Small intestine (tissue), 7 donors: ENCODE measurements around the gene DTNBP1. TPM values are rescaled to one million over a fixed set of nuclear protein-coding genes. Genes with fewer than 3 reads are reported as not detected.

Source experiments
- DNase-seq, 2 donors: peaks; one replicate each; pipeline versions ENCODE4 v3.0.0 to v3.0.0-alpha.2; 2013
- FAIRE-seq: peaks from 2 replicates; lab custom pipeline; 2012; peaks lifted over from hg19 to GRCh38; lab: Jason Lieb, UNC
- H3K27ac ChIP-seq, 3 donors: one replicate each; pipeline ENCODE4 v1.5.1; 2013; ENCODE audit warnings: low read length in 2 of 3, mild to moderate bottlenecking in 2 of 3, control low read depth in 1 of 3, inconsistent platforms in 1 of 3, low read depth in 1 of 3, moderate library complexity in 1 of 3
- H3K27me3 ChIP-seq, 3 donors: one replicate each; pipeline ENCODE4 v1.6.1; 2013; ENCODE audit warnings: low read length in 3 of 3, inconsistent platforms in 1 of 3; ENCODE audit not compliant: control insufficient read depth in 3 of 3, insufficient read depth in 3 of 3
- H3K36me3 ChIP-seq, 3 donors: one replicate each; pipeline ENCODE4 v1.6.1; 2013; ENCODE audit warnings: low read length in 3 of 3, inconsistent platforms in 1 of 3, low read depth in 1 of 3, mild to moderate bottlenecking in 1 of 3, moderate library complexity in 1 of 3; ENCODE audit not compliant: control insufficient read depth in 3 of 3, insufficient read depth in 2 of 3
- H3K4me1 ChIP-seq, 3 donors: one replicate each; pipeline ENCODE4 v1.6.1; 2013; ENCODE audit warnings: low read length in 2 of 3, inconsistent platforms in 1 of 3, low read depth in 1 of 3, mild to moderate bottlenecking in 1 of 3, moderate library complexity in 1 of 3; ENCODE audit not compliant: control insufficient read depth in 3 of 3, insufficient read depth in 2 of 3
- H3K4me3 ChIP-seq, 3 donors: one replicate each; pipeline ENCODE4 v1.5.1; 2013; ENCODE audit warnings: low read length in 3 of 3, control low read depth in 1 of 3, inconsistent platforms in 1 of 3, low read depth in 1 of 3, mild to moderate bottlenecking in 1 of 3, moderate library complexity in 1 of 3
- H3K9me3 ChIP-seq, 2 donors: one replicate each; pipeline ENCODE4 v1.6.1; 2013; ENCODE audit warnings: low read depth in 1 of 2, low read length in 1 of 2; ENCODE audit not compliant: control insufficient read depth in 2 of 2, insufficient read depth in 1 of 2
- WGBS, 3 donors: extraction: QIAGEN DNeasy Blood & Tissue Kit; methylation state at CpG; one replicate each; pipeline ENCODE4 v1.1.7; 2013; 5-methylcytosine and 5-hydroxymethylcytosine counted together
- polyA plus RNA-seq, 4 donors: library from polyadenylated mRNA; stranded (reverse) in 3 of 4; unstranded in 1 of 4; fragments of 200-250 nt in 3 of 4; fragments of 120-200 nt in 1 of 4; gene quantifications; one replicate each; pipeline versions ENCODE4 v1.2.1 to v1.2.3, GENCODE V29; 2013
- donor health status: healthy with polysubstance abuse.
- donor health status: control.
- donor health status: control.
- donor health status: Bipolar disorder and iron deficiency.
- donor health status: healthy.

Gene DTNBP1
- polyA plus RNA-seq, 4 donors, result 12.7 to 22.0 (median 18.7) TPM

- no peaks in the 10 kb centered on the region for H3K4me1 ChIP-seq
- DNase-seq (no peak), FAIRE-seq (no peak)
- H3K27me3 ChIP-seq, result no peaks in the 10 kb centered on the region
- H3K36me3 ChIP-seq, result no peaks in the 10 kb centered on the region
- no peaks in the 10 kb centered on the region for H3K9me3 ChIP-seq
- WGBS, 3 donors, result 84 to 92% (median 85%) methylated on average over 3 of the region's 3 CpGs
- H3K27ac ChIP-seq, result no peak overlapping the region
- H3K4me3 ChIP-seq, result no peak overlapping the region
Measured at GRCh38 chr6:15588971-15589634, 73.7 kb downstream of the DTNBP1 start.

GRCh38 chr6:15586503-15586902 is 76.3 kb downstream of the DTNBP1 start:
- Histone ChIP-seq H3K4me1 (no peaks in the 10 kb centered on the region), H3K9me3 (no peaks in the 10 kb centered on the region), H3K27ac (no peak overlapping the region), H3K27me3 (no peaks in the 10 kb centered on the region), H3K36me3 (no peaks in the 10 kb centered on the region), H3K4me3 (no peak overlapping the region)
- no peak for DNase-seq
- no peak for FAIRE-seq

- no peak for FAIRE-seq
- DNase-seq, result no peak
- H3K4me1 ChIP-seq, result no peaks in the 10 kb centered on the region
- no peaks in the 10 kb centered on the region for H3K9me3 ChIP-seq
- no peak overlapping the region for H3K27ac ChIP-seq
- WGBS, 3 donors, result 85 to 94% (median 94%) methylated on average over 2 of the region's 2 CpGs
- H3K36me3 ChIP-seq, result no peaks in the 10 kb centered on the region
- no peaks in the 10 kb centered on the region for H3K27me3 ChIP-seq
- H3K4me3 ChIP-seq, result no peak overlapping the region
Measured at GRCh38 chr6:15585760-15586214, 77.0 kb downstream of the DTNBP1 start.

DNA sequence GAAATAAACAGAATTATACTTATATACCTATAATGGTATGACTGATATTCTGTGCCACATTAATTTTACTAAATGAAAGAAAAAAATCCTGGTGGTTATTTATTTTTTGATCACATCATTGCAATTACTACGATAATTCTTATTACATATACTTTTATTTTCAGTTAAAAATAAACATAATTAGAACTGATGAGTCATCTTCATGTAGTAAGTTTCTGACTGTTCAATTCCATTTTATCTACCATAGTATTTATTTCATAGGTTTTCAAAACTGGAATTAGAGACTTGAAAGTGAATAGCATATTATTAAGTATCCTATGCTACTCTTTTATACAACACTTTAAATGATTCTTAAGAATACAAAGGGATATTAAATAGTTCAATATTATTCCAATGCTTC is 80.3 kb downstream of the DTNBP1 start:
- Histone ChIP-seq H3K36me3 (no peaks in the 10 kb centered on the region), H3K27ac (no peak overlapping the region), H3K27me3 (no peaks in the 10 kb centered on the region), H3K9me3 (no peaks in the 10 kb centered on the region), H3K4me3 (no peak overlapping the region), H3K4me1 (no peaks in the 10 kb centered on the region)
- FAIRE-seq (no peak), DNase-seq (no peak)
- WGBS, 3 donors, result 80 to 85% (median 84%) methylated on average over 1 of the region's 1 CpG

DNA sequence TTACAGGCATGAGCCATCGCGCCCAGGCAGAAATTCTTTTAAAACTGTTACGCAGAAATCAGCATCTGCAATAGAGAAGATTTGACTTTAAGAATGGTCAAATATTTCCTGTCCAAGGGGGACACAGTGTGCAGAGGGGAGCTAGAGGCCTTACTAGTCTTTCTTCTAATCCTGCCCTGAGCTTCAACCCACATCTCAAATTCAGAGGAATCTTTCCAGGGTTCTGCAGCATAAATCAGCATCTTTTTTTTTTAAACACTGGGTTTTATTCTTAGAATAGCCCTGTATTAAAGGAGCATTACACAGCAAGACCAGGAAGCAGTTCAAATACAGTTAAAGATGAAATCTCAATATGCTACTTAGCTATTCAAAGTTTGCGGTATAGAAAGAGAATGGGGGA is 81.1 kb downstream of the DTNBP1 start:
- Histone ChIP-seq H3K27ac (no peak overlapping the region), H3K9me3 (no peaks in the 10 kb centered on the region), H3K27me3 (no peaks in the 10 kb centered on the region), H3K4me1 (no peaks in the 10 kb centered on the region), H3K36me3 (peaks cover 0 to 3% (median 0%) of the 10 kb centered on the region in 3 donors), H3K4me3 (no peak overlapping the region)
- DNase-seq (no peak), FAIRE-seq (no peak)
- WGBS, 3 donors, result 96 to 99% (median 98%) methylated on average over 4 of the region's 4 CpGs

- H3K4me1 ChIP-seq, result no peaks in the 10 kb centered on the region
- H3K9me3 ChIP-seq, result no peaks in the 10 kb centered on the region
- DNase-seq (no peak), FAIRE-seq (no peak)
- no peaks in the 10 kb centered on the region for H3K27me3 ChIP-seq
- peaks cover 0 to 3% (median 0%) of the 10 kb centered on the region in 3 donors for H3K36me3 ChIP-seq
- H3K4me3 ChIP-seq, result no peak overlapping the region
- WGBS, 3 donors, result 89 to 97% (median 95%) methylated on average over 2 of the region's 2 CpGs
- H3K27ac ChIP-seq, result no peak overlapping the region
Measured at GRCh38 chr6:15580326-15580725, 82.5 kb downstream of the DTNBP1 start.

DNA sequence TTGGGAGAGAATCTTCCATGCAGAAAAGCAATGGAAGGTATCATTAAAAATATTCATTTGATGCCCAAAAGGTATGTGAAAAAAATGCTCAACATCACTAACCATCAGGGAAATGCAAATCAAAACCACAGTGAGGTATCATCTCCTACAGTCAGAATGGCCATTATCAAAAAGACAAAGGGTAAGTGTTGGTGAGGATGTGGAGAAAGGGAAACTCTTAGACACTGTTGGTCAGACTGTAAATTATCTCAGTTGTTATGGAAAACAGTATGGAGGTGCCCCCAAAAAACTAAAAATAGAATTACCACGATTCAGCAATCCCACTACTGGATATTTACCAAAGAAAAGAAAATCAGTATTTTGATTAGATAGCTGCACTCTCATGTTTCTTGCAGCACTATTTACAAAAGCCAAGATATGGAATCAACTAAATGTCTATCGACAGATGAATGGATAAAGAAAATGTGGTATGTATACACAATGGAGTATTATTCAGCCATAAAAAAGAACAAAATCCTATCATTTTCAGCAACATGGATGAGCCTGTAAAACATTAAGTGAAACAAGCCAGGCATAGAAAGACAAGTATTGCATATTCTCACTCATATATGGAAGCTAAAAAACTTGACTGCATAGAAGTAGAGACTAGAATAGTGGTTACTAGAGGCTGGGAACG is 84.0 kb downstream of the DTNBP1 start:
- FAIRE-seq (no peak), DNase-seq (no peak)

DNA sequence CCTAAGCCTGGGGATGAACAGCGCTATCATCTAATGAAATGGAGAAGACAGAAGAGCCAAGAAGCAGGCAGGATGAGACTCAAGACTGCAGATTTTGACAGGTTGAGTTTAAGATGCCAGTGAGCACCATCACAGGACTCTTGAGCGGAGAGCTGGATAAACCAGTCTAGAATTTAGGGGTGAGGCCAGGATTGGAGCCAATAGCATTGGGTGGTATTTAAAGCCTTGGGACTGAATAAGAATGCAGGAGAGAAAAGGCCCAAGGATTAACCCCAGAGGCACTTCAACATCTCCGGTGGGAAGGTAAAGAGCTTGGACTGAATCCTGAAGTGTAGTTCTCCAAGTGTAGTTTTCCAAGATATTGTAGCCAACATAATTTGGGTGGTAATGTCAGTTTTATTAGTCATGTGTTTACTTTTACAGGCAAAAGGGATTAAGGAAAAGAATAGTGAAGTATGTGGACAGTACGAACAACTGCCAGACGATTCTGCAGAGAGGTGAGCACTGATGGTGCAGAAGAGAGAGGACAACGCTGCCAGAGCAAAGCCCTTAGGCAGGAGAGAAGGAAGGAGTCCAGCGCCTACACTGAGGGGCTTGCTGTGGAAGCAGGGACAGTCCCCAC is 85.2 kb downstream of the DTNBP1 start:
- DNase-seq (no peak), FAIRE-seq (no peak)
- H3K27me3 ChIP-seq, result no peaks in the 10 kb centered on the region
- no peaks in the 10 kb centered on the region for H3K9me3 ChIP-seq
- 83 to 92% (median 85%) methylated on average over 7 of the region's 7 CpGs for WGBS, 3 donors
- no peaks in the 10 kb centered on the region for H3K4me1 ChIP-seq
- no peak overlapping the region for H3K27ac ChIP-seq
- H3K4me3 ChIP-seq, result no peak overlapping the region
- H3K36me3 ChIP-seq, result peaks cover 0 to 10% (median 0%) of the 10 kb centered on the region in 3 donors

More for the DNA sequence above, 84.0 kb downstream of the DTNBP1 start:
- 91 to 95% (median 93%) methylated on average over 3 of the region's 3 CpGs for WGBS, 3 donors
- H3K9me3 ChIP-seq, result no peaks in the 10 kb centered on the region
- H3K36me3 ChIP-seq, result peaks cover 0 to 3% (median 0%) of the 10 kb centered on the region in 3 donors
- no peak overlapping the region for H3K27ac ChIP-seq
- H3K27me3 ChIP-seq, result no peaks in the 10 kb centered on the region
- H3K4me1 ChIP-seq, result no peaks in the 10 kb centered on the region
- no peak overlapping the region for H3K4me3 ChIP-seq
